Measurements from ENCODE around the gene MCM9.

DNA sequence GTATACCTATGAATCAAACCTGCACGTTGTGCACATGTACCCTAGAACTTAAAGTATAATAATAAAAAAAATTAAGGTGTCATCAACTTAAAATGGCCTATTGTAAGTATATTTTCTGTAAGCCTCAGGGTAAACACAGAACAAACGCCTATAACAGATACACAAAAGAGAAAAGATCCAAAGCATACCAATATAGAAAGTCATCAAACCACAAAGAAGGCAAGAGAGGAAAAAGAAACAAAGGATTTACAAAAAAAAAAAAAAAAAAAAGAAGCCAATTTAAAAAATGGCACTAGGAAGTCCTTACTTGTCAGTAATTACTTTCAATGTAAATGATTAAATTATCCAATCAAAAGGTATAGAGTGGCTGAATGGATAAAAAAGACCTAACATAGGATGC is 65.6 kb downstream of the MCM9 start:
- TF ChIP-seq, protein P1, sequence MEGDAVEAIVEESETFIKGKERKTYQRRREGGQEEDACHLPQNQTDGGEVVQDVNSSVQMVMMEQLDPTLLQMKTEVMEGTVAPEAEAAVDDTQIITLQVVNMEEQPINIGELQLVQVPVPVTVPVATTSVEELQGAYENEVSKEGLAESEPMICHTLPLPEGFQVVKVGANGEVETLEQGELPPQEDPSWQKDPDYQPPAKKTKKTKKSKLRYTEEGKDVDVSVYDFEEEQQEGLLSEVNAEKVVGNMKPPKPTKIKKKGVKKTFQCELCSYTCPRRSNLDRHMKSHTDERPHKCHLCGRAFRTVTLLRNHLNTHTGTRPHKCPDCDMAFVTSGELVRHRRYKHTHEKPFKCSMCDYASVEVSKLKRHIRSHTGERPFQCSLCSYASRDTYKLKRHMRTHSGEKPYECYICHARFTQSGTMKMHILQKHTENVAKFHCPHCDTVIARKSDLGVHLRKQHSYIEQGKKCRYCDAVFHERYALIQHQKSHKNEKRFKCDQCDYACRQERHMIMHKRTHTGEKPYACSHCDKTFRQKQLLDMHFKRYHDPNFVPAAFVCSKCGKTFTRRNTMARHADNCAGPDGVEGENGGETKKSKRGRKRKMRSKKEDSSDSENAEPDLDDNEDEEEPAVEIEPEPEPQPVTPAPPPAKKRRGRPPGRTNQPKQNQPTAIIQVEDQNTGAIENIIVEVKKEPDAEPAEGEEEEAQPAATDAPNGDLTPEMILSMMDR (IDR thresholded peaks at IDR 0.05): no peak
- no peak for TF ChIP-seq POLR2A (IDR thresholded peaks at IDR 0.05)

All from Peyer's patch (tissue), 4 donors.